ENCODE data around the gene NACC1. TPM values are rescaled to one million over a fixed set of nuclear protein-coding genes. Genes with fewer than 3 reads are reported as not detected.

Gene NACC1
- total and polyA plus RNA-seq, 2 experiments from 2014 or later = 12.4 to 260 TPM

DNA sequence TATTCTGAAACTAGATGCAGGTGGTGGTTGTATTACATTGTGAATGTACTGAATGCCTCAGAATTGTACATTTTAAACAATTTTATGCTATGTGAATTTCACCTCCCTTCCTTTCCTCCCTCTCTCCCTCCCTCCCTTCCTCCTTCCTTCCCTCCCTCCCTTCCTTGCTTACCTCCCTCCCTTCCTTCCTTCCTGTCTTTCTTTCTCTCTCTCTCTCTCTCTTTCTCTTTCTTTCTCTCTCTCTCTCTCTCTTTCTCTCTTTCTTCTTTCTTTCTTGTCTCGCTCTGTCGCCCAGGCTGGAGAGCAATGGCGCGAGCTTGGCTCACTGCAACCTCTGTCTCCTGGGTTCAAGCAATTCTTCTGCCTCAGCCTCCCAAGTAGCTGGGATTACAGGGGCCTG, 69.4 kb downstream of the NACC1 start:
- no peaks in the 10 kb centered on the region for H3K9me2 ChIP-seq (ENCODE audit: insufficient read depth)
- H3K27ac ChIP-seq (ENCODE audit: low read depth) = no peak overlapping the region
- H2AFZ ChIP-seq = no peak overlapping the region; the same call in 1 of the 2 replicates
- no peaks in the 10 kb centered on the region for H4K20me1 ChIP-seq (replicated peaks; ENCODE audit: insufficient read depth)
- DNase-seq (ENCODE audit: low spot score) (no peak), ATAC-seq (no peak)
- Mint-ChIP-seq H3K9me3 (peaks cover 2% of the 10 kb centered on the region; the same call in 1 of the 3 replicates), H3K4me3 (no peak overlapping the region), H3K27ac (no peak overlapping the region), H3K36me3 (ENCODE audit: low read depth) (peaks cover 5% of the 10 kb centered on the region; the same call in 1 of the 3 replicates), H3K27me3 (ENCODE audit: insufficient read depth, low read depth, poor library complexity) (peaks cover 8% of the 10 kb centered on the region), H3K4me1 (peaks cover 2% of the 10 kb centered on the region; the same call in 2 of the 3 replicates)
- TF ChIP-seq STAT1 (IDR thresholded peaks at IDR 0.05; ENCODE audit: unreplicated experiment) (no peak), JUNB (IDR thresholded peaks at IDR 0.05; ENCODE audit: unreplicated experiment) (no peak), NANOG (IDR thresholded peaks at IDR 0.05; ENCODE audit: borderline replicate concordance) (no peak), ZNF114 (CRISPR knock-in tag; IDR thresholded peaks at IDR 0.05) (no peak), EZH2 (IDR thresholded peaks at IDR 0.05; ENCODE audit: low read depth, unreplicated experiment) (no peak), ZNF331 (CRISPR knock-in tag; IDR thresholded peaks at IDR 0.05; ENCODE audit: low read depth) (no peak), CREB1 (CRISPR knock-in tag; IDR thresholded peaks at IDR 0.05; ENCODE audit: low read depth) (no peak), EZH2phosphoT487 (IDR thresholded peaks at IDR 0.05; ENCODE audit: unreplicated experiment) (no peak), POLR2AphosphoS5 (IDR thresholded peaks at IDR 0.05; ENCODE audit: low read depth) (no peak)
- TF ChIP-seq, protein P1, sequence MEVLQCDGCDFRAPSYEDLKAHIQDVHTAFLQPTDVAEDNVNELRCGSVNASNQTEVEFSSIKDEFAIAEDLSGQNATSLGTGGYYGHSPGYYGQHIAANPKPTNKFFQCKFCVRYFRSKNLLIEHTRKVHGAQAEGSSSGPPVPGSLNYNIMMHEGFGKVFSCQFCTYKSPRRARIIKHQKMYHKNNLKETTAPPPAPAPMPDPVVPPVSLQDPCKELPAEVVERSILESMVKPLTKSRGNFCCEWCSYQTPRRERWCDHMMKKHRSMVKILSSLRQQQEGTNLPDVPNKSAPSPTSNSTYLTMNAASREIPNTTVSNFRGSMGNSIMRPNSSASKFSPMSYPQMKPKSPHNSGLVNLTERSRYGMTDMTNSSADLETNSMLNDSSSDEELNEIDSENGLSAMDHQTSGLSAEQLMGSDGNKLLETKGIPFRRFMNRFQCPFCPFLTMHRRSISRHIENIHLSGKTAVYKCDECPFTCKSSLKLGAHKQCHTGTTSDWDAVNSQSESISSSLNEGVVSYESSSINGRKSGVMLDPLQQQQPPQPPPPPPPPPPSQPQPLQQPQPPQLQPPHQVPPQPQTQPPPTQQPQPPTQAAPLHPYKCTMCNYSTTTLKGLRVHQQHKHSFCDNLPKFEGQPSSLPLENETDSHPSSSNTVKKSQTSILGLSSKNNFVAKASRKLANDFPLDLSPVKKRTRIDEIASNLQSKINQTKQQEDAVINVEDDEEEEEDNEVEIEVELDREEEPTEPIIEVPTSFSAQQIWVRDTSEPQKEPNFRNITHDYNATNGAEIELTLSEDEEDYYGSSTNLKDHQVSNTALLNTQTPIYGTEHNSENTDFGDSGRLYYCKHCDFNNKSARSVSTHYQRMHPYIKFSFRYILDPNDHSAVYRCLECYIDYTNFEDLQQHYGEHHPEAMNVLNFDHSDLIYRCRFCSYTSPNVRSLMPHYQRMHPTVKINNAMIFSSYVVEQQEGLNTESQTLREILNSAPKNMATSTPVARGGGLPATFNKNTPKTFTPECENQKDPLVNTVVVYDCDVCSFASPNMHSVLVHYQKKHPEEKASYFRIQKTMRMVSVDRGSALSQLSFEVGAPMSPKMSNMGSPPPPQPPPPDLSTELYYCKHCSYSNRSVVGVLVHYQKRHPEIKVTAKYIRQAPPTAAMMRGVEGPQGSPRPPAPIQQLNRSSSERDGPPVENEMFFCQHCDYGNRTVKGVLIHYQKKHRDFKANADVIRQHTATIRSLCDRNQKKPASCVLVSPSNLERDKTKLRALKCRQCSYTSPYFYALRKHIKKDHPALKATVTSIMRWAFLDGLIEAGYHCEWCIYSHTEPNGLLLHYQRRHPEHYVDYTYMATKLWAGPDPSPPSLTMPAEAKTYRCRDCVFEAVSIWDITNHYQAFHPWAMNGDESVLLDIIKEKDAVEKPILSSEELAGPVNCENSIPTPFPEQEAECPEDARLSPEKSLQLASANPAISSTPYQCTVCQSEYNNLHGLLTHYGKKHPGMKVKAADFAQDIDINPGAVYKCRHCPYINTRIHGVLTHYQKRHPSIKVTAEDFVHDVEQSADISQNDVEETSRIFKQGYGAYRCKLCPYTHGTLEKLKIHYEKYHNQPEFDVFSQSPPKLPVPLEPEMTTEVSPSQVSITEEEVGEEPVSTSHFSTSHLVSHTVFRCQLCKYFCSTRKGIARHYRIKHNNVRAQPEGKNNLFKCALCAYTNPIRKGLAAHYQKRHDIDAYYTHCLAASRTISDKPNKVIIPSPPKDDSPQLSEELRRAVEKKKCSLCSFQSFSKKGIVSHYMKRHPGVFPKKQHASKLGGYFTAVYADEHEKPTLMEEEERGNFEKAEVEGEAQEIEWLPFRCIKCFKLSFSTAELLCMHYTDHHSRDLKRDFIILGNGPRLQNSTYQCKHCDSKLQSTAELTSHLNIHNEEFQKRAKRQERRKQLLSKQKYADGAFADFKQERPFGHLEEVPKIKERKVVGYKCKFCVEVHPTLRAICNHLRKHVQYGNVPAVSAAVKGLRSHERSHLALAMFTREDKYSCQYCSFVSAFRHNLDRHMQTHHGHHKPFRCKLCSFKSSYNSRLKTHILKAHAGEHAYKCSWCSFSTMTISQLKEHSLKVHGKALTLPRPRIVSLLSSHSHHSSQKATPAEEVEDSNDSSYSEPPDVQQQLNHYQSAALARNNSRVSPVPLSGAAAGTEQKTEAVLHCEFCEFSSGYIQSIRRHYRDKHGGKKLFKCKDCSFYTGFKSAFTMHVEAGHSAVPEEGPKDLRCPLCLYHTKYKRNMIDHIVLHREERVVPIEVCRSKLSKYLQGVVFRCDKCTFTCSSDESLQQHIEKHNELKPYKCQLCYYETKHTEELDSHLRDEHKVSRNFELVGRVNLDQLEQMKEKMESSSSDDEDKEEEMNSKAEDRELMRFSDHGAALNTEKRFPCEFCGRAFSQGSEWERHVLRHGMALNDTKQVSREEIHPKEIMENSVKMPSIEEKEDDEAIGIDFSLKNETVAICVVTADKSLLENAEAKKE (CRISPR knock-in tag; IDR thresholded peaks at IDR 0.05) = no peak
- TF ChIP-seq, protein P2, sequence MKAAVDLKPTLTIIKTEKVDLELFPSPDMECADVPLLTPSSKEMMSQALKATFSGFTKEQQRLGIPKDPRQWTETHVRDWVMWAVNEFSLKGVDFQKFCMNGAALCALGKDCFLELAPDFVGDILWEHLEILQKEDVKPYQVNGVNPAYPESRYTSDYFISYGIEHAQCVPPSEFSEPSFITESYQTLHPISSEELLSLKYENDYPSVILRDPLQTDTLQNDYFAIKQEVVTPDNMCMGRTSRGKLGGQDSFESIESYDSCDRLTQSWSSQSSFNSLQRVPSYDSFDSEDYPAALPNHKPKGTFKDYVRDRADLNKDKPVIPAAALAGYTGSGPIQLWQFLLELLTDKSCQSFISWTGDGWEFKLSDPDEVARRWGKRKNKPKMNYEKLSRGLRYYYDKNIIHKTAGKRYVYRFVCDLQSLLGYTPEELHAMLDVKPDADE (IDR thresholded peaks at IDR 0.05) = no peak
- TF ChIP-seq, protein P3, sequence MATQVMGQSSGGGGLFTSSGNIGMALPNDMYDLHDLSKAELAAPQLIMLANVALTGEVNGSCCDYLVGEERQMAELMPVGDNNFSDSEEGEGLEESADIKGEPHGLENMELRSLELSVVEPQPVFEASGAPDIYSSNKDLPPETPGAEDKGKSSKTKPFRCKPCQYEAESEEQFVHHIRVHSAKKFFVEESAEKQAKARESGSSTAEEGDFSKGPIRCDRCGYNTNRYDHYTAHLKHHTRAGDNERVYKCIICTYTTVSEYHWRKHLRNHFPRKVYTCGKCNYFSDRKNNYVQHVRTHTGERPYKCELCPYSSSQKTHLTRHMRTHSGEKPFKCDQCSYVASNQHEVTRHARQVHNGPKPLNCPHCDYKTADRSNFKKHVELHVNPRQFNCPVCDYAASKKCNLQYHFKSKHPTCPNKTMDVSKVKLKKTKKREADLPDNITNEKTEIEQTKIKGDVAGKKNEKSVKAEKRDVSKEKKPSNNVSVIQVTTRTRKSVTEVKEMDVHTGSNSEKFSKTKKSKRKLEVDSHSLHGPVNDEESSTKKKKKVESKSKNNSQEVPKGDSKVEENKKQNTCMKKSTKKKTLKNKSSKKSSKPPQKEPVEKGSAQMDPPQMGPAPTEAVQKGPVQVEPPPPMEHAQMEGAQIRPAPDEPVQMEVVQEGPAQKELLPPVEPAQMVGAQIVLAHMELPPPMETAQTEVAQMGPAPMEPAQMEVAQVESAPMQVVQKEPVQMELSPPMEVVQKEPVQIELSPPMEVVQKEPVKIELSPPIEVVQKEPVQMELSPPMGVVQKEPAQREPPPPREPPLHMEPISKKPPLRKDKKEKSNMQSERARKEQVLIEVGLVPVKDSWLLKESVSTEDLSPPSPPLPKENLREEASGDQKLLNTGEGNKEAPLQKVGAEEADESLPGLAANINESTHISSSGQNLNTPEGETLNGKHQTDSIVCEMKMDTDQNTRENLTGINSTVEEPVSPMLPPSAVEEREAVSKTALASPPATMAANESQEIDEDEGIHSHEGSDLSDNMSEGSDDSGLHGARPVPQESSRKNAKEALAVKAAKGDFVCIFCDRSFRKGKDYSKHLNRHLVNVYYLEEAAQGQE (IDR thresholded peaks at IDR 0.05; ENCODE audit: unreplicated experiment) = no peak
- TF ChIP-seq, protein P4, sequence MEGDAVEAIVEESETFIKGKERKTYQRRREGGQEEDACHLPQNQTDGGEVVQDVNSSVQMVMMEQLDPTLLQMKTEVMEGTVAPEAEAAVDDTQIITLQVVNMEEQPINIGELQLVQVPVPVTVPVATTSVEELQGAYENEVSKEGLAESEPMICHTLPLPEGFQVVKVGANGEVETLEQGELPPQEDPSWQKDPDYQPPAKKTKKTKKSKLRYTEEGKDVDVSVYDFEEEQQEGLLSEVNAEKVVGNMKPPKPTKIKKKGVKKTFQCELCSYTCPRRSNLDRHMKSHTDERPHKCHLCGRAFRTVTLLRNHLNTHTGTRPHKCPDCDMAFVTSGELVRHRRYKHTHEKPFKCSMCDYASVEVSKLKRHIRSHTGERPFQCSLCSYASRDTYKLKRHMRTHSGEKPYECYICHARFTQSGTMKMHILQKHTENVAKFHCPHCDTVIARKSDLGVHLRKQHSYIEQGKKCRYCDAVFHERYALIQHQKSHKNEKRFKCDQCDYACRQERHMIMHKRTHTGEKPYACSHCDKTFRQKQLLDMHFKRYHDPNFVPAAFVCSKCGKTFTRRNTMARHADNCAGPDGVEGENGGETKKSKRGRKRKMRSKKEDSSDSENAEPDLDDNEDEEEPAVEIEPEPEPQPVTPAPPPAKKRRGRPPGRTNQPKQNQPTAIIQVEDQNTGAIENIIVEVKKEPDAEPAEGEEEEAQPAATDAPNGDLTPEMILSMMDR (conservative IDR thresholded peaks at IDR 0.05; ENCODE audit: low read depth in 2 of 2) = no peak
- H3F3A ChIP-seq (replicated peaks; ENCODE audit: low read depth) = no peaks in the 10 kb centered on the region; the same call in 1 of the 2 replicates
- H3K79me2 ChIP-seq (replicated peaks; ENCODE audit: insufficient read depth) = no peaks in the 10 kb centered on the region
- H3K4me2 ChIP-seq = no peak overlapping the region
- no peaks in the 10 kb centered on the region for H3K36me3 ChIP-seq (ENCODE audit: insufficient read depth)
- no peak overlapping the region for H3K4me3 ChIP-seq
- H3K4me1 ChIP-seq (ENCODE audit: insufficient read depth) = no peaks in the 10 kb centered on the region; the same call in 1 of the 2 replicates
- H3K27me3 ChIP-seq (ENCODE audit: insufficient read depth) = no peaks in the 10 kb centered on the region

Data from GM23338 (cell line).